ENCODE data around the gene HAP1. TPM values are rescaled to one million over a fixed set of nuclear protein-coding genes. Genes with fewer than 3 reads are reported as not detected.

The HAP1 gene
- total and polyA plus RNA-seq, 10 donors, result 0.33 to 8.4 (median 1.1) TPM

- no peaks in the 10 kb centered on the region for H3K36me3 ChIP-seq
- H3K27ac ChIP-seq, result no peak overlapping the region
- 87 to 93% (median 91%) methylated on average over 5 of the region's 5 CpGs for WGBS, 5 donors
- intact Hi-C loops (cut with DNase I; ENCODE audit: low total_unique reads), result no loop called here
- H3K27me3 ChIP-seq (replicated peaks in 1 of 7), result peaks cover 0 to 5% (median 0%) of the 10 kb centered on the region in 7 donors
- H3K4me3 ChIP-seq, result no peak overlapping the region
- TF ChIP-seq POLR2AphosphoS5 (IDR thresholded peaks at IDR 0.05) (no peak), CTCF (IDR thresholded peaks at IDR 0.05 in 8 of 11, conservative IDR thresholded peaks at IDR 0.05 in 3 of 11) (no peak), POLR2A (IDR thresholded peaks at IDR 0.05) (no peak)
- peaks cover 0 to under 1% (median 0%) of the 10 kb centered on the region in 6 donors for H3K4me1 ChIP-seq
- DNase-seq, result no peak
- H3K9me3 ChIP-seq, result no peaks in the 10 kb centered on the region
Measured at GRCh38 chr17:41725134-41725533, 9.3 kb downstream of the HAP1 start.

GRCh38 chr17:41724476-41725050 is 9.9 kb downstream of the HAP1 start:
- DNase-seq, result no peak
- no peak overlapping the region for H3K27ac ChIP-seq
- TF ChIP-seq POLR2AphosphoS5 (IDR thresholded peaks at IDR 0.05) (no peak), CTCF (IDR thresholded peaks at IDR 0.05 in 8 of 11, conservative IDR thresholded peaks at IDR 0.05 in 3 of 11) (no peak), POLR2A (IDR thresholded peaks at IDR 0.05) (no peak)
- intact Hi-C loops (cut with DNase I; ENCODE audit: low total_unique reads), result no loop called here
- H3K36me3 ChIP-seq, result no peaks in the 10 kb centered on the region
- 78 to 86% (median 79%) methylated on average over 15 to 17 of the region's 17 CpGs for WGBS, 5 donors
- no peaks in the 10 kb centered on the region for H3K4me1 ChIP-seq
- no peak overlapping the region for H3K4me3 ChIP-seq
- H3K27me3 ChIP-seq (replicated peaks in 1 of 7), result peaks cover 0 to 5% (median 0%) of the 10 kb centered on the region in 7 donors
- H3K9me3 ChIP-seq, result no peaks in the 10 kb centered on the region

GRCh38 chr17:41723801-41724475 is 10.5 kb downstream of the HAP1 start:
- Histone ChIP-seq H3K9me3 (no peaks in the 10 kb centered on the region), H3K27ac (no peak overlapping the region), H3K4me3 (no peak overlapping the region), H3K4me1 (no peaks in the 10 kb centered on the region), H3K36me3 (no peaks in the 10 kb centered on the region), H3K27me3 (replicated peaks in 1 of 7) (peaks cover 0 to 5% (median 0%) of the 10 kb centered on the region in 7 donors)
- intact Hi-C loops (cut with DNase I; ENCODE audit: low total_unique reads), result no loop called here
- DNase-seq, result no peak
- TF ChIP-seq CTCF (IDR thresholded peaks at IDR 0.05 in 8 of 11, conservative IDR thresholded peaks at IDR 0.05 in 3 of 11) (no peak), POLR2AphosphoS5 (IDR thresholded peaks at IDR 0.05) (no peak), POLR2A (IDR thresholded peaks at IDR 0.05) (no peak)
- 71 to 81% (median 76%) methylated on average over 10 to 12 of the region's 12 CpGs for WGBS, 5 donors

- WGBS, 5 donors, result 87 to 91% (median 89%) methylated on average over 7 of the region's 7 CpGs
- peaks cover 0 to 5% (median 0%) of the 10 kb centered on the region in 7 donors for H3K27me3 ChIP-seq (replicated peaks in 1 of 7)
- H3K4me1 ChIP-seq, result peaks cover 0 to 12% (median 5%) of the 10 kb centered on the region in 6 donors
- no peaks in the 10 kb centered on the region for H3K36me3 ChIP-seq
- TF ChIP-seq POLR2A (IDR thresholded peaks at IDR 0.05), result no peak
- TF ChIP-seq CTCF (IDR thresholded peaks at IDR 0.05 in 8 of 11, conservative IDR thresholded peaks at IDR 0.05 in 3 of 11), result no peak
- TF ChIP-seq POLR2AphosphoS5 (IDR thresholded peaks at IDR 0.05), result no peak
- H3K9me3 ChIP-seq, result no peaks in the 10 kb centered on the region
- no peak overlapping the region for H3K27ac ChIP-seq
- DNase-seq, result no peak
- intact Hi-C loops (cut with DNase I; ENCODE audit: low total_unique reads), result no loop called here
- H3K4me3 ChIP-seq, result no peak overlapping the region
Measured at GRCh38 chr17:41722231-41722630, 12.2 kb downstream of the HAP1 start.
